GM10248 (cell line): ENCODE measurements around the gene DCUN1D4.

Experiments used
- CTCF ChIA-PET: fragments of 300-600 bp; sonication (Branson Sonifier 250); formaldehyde crosslinking; extraction: SDS; loops from one replicate; lab custom pipeline; 2021; ENCODE audit warnings: antibody characterized with exemption; lab: Yijun Ruan, JAX
- POLR2A ChIA-PET: fragments of 350-650 bp; sonication (Branson Sonifier 250); formaldehyde crosslinking; extraction: SDS; loops from one replicate; lab custom pipeline; 2020; ENCODE audit warnings: antibody characterized with exemption; lab: Yijun Ruan, JAX
- DNase-seq: peaks from one replicate; pipeline ENCODE4 v3.0.0; 2012; ENCODE audit errors: extremely low spot score
- CTCF ChIP-seq: IDR thresholded peaks from 2 replicates; pipeline ENCODE4 v1.5.1; 2012; ENCODE audit warnings: mild to moderate bottlenecking, low read depth; ENCODE audit errors: extremely low read depth, missing control alignments, control extremely low read depth

DCUN1D4 gene

DNA sequence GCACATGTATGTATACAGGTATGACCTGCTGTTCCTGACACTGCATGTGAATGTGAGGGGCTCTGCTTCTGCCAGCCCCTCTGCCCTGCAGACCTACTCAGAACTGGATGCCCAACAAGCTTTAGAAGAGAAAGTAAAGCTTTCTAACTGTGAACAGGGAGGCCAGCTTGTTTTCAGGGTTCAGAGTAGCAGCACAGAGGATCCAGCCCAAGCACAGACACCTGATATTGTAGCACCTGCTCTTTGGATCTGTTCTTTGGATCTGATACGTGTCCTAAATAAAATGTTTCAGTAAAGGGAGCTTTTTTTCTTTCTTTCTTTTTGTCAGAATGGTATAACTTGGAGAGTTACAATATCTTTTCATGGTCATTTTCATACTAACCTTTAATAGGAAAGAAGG is 19.2 kb downstream of the DCUN1D4 start:
- no peak for TF ChIP-seq CTCF
- ChIA-PET POLR2A (no interaction called here), CTCF (interaction anchor here (0.7 to 1.9 kb wide), 9 partner anchors 10 to 30 kb away, joined by 3 to 6 read pairs (median 3); partner anchors contain the start of gene DCUN1D4)
- no peak for DNase-seq

DNA sequence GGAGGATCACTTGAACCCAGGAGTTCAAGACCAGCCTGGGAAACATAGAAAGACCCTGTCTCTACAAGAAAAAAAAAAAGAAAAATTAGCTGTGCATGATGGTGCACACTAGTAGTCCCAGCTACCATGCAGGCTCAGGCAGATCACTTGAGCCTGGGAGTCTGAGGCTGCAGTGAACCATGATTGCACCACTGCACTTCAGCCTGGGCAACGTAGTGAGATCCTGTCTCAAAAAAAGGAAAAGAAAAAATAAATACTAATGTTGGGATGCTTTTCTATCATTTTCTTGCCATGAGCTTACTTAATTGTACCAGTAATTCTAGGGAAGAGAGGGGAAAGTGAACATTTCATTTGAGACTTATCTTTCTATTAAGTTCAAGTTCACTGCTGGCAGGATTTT is 19.8 kb downstream of the DCUN1D4 start:
- CTCF ChIA-PET = interaction anchor here (1.0 to 1.9 kb wide), 7 partner anchors 12 to 29 kb away, joined by 3 to 6 read pairs (median 3); partner anchors contain the start of gene DCUN1D4
- POLR2A ChIA-PET = no interaction called here
- no peak for TF ChIP-seq CTCF
- DNase-seq = no peak

- POLR2A ChIA-PET = no interaction called here
- DNase-seq = no peak
- CTCF ChIA-PET = interaction anchor here (0.8 to 1.4 kb wide), 4 partner anchors 9 to 30 kb away, joined by 3 to 4 read pairs (median 4); no protein-coding TSS in a partner anchor
- no peak for TF ChIP-seq CTCF
Measured at GRCh38 chr4:51865717-51866116, 22.8 kb downstream of the DCUN1D4 start.

DNA sequence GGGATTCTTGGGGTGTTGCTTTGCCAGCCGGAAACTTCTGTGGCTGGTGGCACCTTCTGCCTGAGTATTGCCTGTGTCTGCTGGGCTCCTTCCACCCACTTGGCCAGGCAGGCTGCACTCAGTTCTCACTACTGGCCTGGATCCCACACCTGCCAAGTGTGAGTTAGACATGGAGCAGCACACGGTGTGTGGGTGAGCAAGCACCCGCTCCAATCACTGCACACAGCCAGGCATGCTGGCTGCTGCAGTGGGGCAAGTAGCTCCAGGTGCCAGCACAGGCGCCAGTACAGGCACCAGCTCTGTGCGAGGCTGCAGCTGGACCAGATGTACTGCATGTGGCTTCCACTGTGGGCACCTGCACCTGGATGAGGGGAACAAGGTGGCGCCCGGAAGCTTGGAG is 23.9 kb downstream of the DCUN1D4 start:
- ChIA-PET POLR2A (no interaction called here), CTCF (interaction anchor here (1.0 to 1.5 kb wide), 2 partner anchors 11 to 24 kb away, joined by 3 to 4 read pairs; partner anchors contain the start of gene DCUN1D4)
- DNase-seq = no peak
- TF ChIP-seq CTCF = no peak

DNA sequence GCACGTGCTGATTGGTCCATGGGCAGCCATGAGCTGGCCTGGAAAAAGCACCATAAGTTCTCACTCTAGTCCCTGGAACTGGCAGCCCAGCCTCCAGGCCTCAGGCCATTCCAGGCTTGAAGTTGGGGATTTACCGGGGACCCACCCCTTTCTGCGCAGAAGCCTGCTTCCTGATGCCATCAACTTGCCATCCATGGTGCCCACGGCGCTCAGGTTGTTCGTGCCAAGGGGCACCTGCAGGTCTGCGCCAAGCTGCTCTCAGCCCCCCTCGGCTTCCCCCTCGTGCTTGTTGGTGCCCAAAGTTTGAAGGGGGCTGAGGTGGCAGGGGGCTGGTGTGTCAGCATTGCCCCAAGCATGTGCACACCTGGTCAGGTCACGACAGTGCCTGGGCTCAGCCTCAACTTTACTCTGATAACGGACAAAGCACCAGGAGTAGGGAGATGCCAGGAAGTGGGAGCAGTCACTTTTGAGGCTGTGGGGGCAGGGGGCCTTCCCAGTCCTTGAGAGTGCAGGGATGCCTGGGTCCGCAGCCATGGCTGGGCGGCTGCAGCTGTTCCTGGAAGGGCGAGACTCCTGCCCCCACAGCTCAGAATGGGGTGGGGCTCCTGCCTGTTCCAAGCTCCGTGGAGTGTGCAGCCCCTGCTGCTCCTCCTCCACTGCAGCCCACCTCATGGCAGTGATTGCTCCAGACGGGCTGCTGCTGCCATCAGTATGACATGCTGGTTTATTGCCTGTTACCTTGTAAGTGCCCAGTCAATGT is 24.9 kb downstream of the DCUN1D4 start:
- ChIA-PET CTCF (interaction anchor here (1.0 to 1.5 kb wide), 2 partner anchors 12 to 25 kb away, joined by 3 to 4 read pairs; partner anchors contain the start of gene DCUN1D4), POLR2A (no interaction called here)
- no peak for DNase-seq
- TF ChIP-seq CTCF = no peak

DNA sequence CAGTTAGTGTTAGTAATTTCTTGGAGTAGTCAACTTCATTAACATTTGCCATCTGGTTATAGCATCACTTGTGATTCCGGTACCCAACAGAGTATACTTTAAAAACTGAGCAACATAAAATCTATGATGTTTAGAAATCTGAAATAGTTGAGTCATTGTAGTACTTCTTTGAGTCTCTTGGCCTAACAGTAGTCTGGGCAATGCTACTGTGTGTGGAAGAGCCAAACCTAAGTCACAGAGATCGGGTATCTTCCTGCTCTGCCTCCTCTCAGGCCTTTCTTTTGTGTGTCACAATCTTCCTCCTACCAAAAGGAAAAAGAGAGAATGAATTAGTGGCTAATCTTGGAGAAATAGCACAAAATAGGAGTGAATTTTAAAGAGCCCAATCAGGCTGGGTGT is 25.5 kb downstream of the DCUN1D4 start:
- no peak for TF ChIP-seq CTCF
- ChIA-PET CTCF (interaction anchor here (1.0 to 1.8 kb wide), 2 partner anchors 9 to 36 kb away, joined by 5 to 6 read pairs; no protein-coding TSS in a partner anchor), POLR2A (no interaction called here)
- no peak for DNase-seq
